B cell (primary cell): ENCODE measurements around the gene SLC27A5. TPM values are rescaled to one million over a fixed set of nuclear protein-coding genes. Genes with fewer than 3 reads are reported as not detected.

Source experiments
- ATAC-seq: fragments of 200-7000 bp; cut with Tn5 transposase; one replicate; pipeline ENCODE4 v1.10.0; 2021; ENCODE audit warnings: low read depth, mild to moderate bottlenecking, moderate number of reproducible peaks, moderate library complexity
- CTCF ChIA-PET: fragments of 350-600 bp; sonication (Branson Sonifier 250); formaldehyde crosslinking; loops from one replicate; lab custom pipeline; 2021; ENCODE audit warnings: antibody characterized with exemption, inconsistent platforms; lab: Charles Lee
- POLR2A ChIA-PET: fragments of 350-600 bp; sonication (Branson Sonifier 250); formaldehyde crosslinking; loops from one replicate; lab custom pipeline; 2021; ENCODE audit warnings: antibody characterized with exemption; lab: Charles Lee
- DNase-seq: peaks from one replicate; pipeline ENCODE4 v3.0.0; 2013
- H2AFZ ChIP-seq: 2 replicates; pipeline ENCODE4 v1.6.1; 2012; ENCODE audit warnings: mild to moderate bottlenecking, low read depth, low read length; ENCODE audit not compliant: insufficient read depth, poor library complexity, severe bottlenecking
- H3K27ac ChIP-seq, 2 donors: 1 replicate in 1 of 2; 2 replicates in 1 of 2; pipeline ENCODE4 v1.5.1; 2012 to 2013; ENCODE audit warnings: low read length in 2 of 2, mild to moderate bottlenecking in 2 of 2, moderate library complexity in 1 of 2
- H3K27me3 ChIP-seq, 4 experiments: fragments of 200-600 bp in 1 of 4; sonication (generic) in 1 of 4; replicated peaks in 1 of 4; 1 replicate in 2 of 4; 2 replicates in 2 of 4; pipeline versions ENCODE4 v1.6.1 to v1.7.0; 2013 to 2016; ENCODE audit warnings: low read length in 3 of 4, mild to moderate bottlenecking in 2 of 4, mixed read lengths in 1 of 4, moderate library complexity in 1 of 4; ENCODE audit not compliant: insufficient read depth in 4 of 4, control insufficient read depth in 3 of 4; ENCODE audit errors: control extremely low read depth in 1 of 4
- H3K36me3 ChIP-seq, 2 experiments: replicated peaks in 1 of 2; 1 replicate in 1 of 2; 2 replicates in 1 of 2; pipeline versions ENCODE4 v1.6.1 to v1.7.1; 2013; ENCODE audit warnings: low read length in 1 of 2; ENCODE audit not compliant: insufficient read depth in 2 of 2, control insufficient read depth in 1 of 2; ENCODE audit errors: control extremely low read depth in 1 of 2, extremely low read depth in 1 of 2
- H3K4me1 ChIP-seq, 2 donors: fragments of 200-600 bp in 1 of 2; sonication (generic) in 1 of 2; 1 replicate in 1 of 2; 2 replicates in 1 of 2; pipeline versions ENCODE4 v1.5.1 to v1.6.1; 2013 to 2017; ENCODE audit warnings: low read length in 2 of 2; ENCODE audit not compliant: control insufficient read depth in 2 of 2, insufficient read depth in 2 of 2
- H3K4me2 ChIP-seq: replicated peaks from 2 replicates; pipeline ENCODE3; 2012; ENCODE audit warnings: mild to moderate bottlenecking, low read depth, low read length; ENCODE audit not compliant: poor library complexity, severe bottlenecking
- H3K4me3 ChIP-seq, 5 experiments: fragments of 200-600 bp in 1 of 5; sonication (generic) in 1 of 5; 1 replicate in 3 of 5; 2 replicates in 2 of 5; pipeline versions ENCODE4 v1.5.1 to v1.7.0; 2011 to 2016; ENCODE audit warnings: low read length in 4 of 5, mild to moderate bottlenecking in 4 of 5, low read depth in 2 of 5, control low read depth in 1 of 5, moderate library complexity in 1 of 5; ENCODE audit not compliant: insufficient read depth in 1 of 5; ENCODE audit errors: control extremely low read depth in 1 of 5, extremely low read depth in 1 of 5
- H3K79me2 ChIP-seq: fragments of 200-600 bp; sonication (generic); one replicate; pipeline ENCODE4 v1.6.0; 2016; ENCODE audit warnings: low read length; ENCODE audit not compliant: control insufficient read depth, insufficient read depth
- H3K9ac ChIP-seq: fragments of 200-600 bp; sonication (generic); 2 replicates; pipeline ENCODE4 v1.6.1; 2017; ENCODE audit warnings: mild to moderate bottlenecking, low read length, moderate library complexity
- H3K9me3 ChIP-seq, 3 donors: one replicate each; pipeline versions ENCODE4 v1.6.1 to v1.7.1; 2013; ENCODE audit warnings: low read length in 2 of 3; ENCODE audit not compliant: control insufficient read depth in 2 of 3, insufficient read depth in 1 of 3; ENCODE audit errors: control extremely low read depth in 1 of 3
- H4K20me1 ChIP-seq: 2 replicates; pipeline ENCODE4 v1.6.0; 2012; ENCODE audit warnings: mild to moderate bottlenecking, low read length; ENCODE audit not compliant: insufficient read depth, control insufficient read depth, poor library complexity, severe bottlenecking
- H3K27ac Mint-ChIP-seq: one replicate; pipeline ENCODE4 v1.8.0; 2021; ENCODE audit warnings: mixed read lengths
- H3K27me3 Mint-ChIP-seq: one replicate; pipeline ENCODE4 v1.8.0; 2021; ENCODE audit warnings: mixed read lengths
- H3K4me1 Mint-ChIP-seq: one replicate; pipeline ENCODE4 v1.8.0; 2021; ENCODE audit warnings: mixed read lengths
- H3K4me3 Mint-ChIP-seq: one replicate; pipeline ENCODE4 v1.8.0; 2021; ENCODE audit warnings: mixed read lengths
- H3K9me3 Mint-ChIP-seq: one replicate; pipeline ENCODE4 v1.8.0; 2022; ENCODE audit warnings: mixed read lengths; ENCODE audit not compliant: insufficient read depth
- CTCF ChIP-seq: fragments of 200-600 bp; IDR thresholded peaks from one replicate; pipeline ENCODE4 v1.8.0; 2022; ENCODE audit warnings: antibody characterized with exemption, mild to moderate bottlenecking
- EZH2 ChIP-seq: IDR thresholded peaks from 2 replicates; pipeline ENCODE4 v1.6.1; 2012; ENCODE audit warnings: borderline replicate concordance, low read depth, mild to moderate bottlenecking, moderate library complexity, low read length; ENCODE audit not compliant: insufficient read depth, poor library complexity, severe bottlenecking
- WGBS: methylation state at CpG from one replicate; pipeline ENCODE4 v1.1.5; 2013; ENCODE audit warnings: missing lambda C conversion rate; ENCODE audit not compliant: insufficient coverage; 5-methylcytosine and 5-hydroxymethylcytosine counted together
- intact Hi-C: fragments of 100-400 bp; cut with micrococcal nuclease; formaldehyde crosslinking; loops from one replicate; pipeline ENCODE4 v1.10.0; 2022
- polyA plus RNA-seq: library from polyadenylated mRNA; depleted of rRNA; stranded (reverse); fragments of >200 nt; gene quantifications from 2 replicates; pipeline ENCODE4 v1.2.3, GENCODE V29; 2012
- total RNA-seq, 2 donors: library from RNA; stranded (reverse); fragments of 120-200 nt in 1 of 2; gene quantifications; 1 replicate in 1 of 2; 2 replicates in 1 of 2; pipeline versions ENCODE4 v1.2.3 to v1.2.4, GENCODE V29; 2013 to 2022

The SLC27A5 gene
- total and polyA plus RNA-seq, 2 donors (not counting 1 experiment from before 2014, with no cell fraction given) = 8.9 to 11.8 TPM

DNA sequence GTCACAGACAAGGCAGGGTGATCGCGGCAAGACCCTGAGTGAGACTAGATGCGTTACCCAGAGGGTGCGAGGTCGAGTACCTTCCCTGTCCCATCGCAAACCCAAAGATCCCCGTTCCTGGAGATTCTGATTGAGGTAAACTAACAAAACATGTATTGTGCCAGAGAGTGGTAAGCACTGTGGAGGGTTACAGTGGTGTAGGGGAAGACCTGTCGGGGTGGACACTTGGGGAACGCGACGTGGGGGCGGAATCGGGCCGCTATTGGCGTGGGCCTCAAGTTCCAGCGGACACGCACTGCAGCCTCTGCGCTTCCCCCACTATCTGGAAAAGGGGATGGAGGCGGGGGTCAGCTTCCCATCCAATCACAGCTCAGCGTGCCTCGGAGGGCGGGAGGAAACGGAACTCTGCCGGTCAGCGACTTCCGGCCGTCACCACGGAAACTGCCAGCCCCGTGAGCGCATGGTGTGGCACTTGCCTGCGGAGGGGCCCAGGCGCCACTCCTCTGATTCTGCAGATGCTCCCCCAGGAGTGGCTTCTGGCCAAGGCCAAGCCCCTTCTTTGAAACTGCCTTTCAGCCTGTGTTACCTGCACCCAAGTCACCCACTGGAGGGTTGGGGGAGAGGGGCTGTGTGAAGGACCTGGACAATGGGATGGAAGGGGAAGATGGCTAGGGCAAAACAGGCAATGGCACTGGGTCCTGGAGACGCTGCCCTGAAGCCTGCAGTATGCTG, 47.6 kb upstream of the SLC27A5 start:
- H3K4me3 ChIP-seq = peak overlapping the region; percentile 57 to 95 (median 85)
- peaks cover 41 to 62% of the 10 kb centered on the region in 2 donors for H3K4me1 ChIP-seq
- H3K36me3 ChIP-seq = peaks cover 4 to 12% of the 10 kb centered on the region in 2 experiments
- DNase-seq = peak; percentile 76
- H3K27me3 Mint-ChIP-seq = no peaks in the 10 kb centered on the region
- H3K27me3 ChIP-seq = no peaks in the 10 kb centered on the region
- peaks cover 33% of the 10 kb centered on the region for H3K79me2 ChIP-seq
- intact Hi-C loops = loop anchor here (1.0 kb wide), 2 partner anchors 14 to 15 kb away; partner anchors contain the start of genes MZF1 and TRIM28
- H3K27ac Mint-ChIP-seq = peak overlapping the region; percentile 98
- H3K4me2 ChIP-seq = peak overlapping the region; percentile 97
- H3K9me3 ChIP-seq = peaks cover 0 to 9% (median 0%) of the 10 kb centered on the region in 3 donors
- H3K4me1 Mint-ChIP-seq = peaks cover 78% of the 10 kb centered on the region
- peak overlapping the region; percentile 96 for H3K4me3 Mint-ChIP-seq
- ChIA-PET POLR2A (interaction anchor here (0.6 to 3.5 kb wide), 4 partner anchors 13 to 409 kb away, joined by 3 to 23 read pairs (median 8); partner anchors contain the start of genes MZF1, ZBTB45 and ZNF329), CTCF (interaction anchor here (0.7 to 1.5 kb wide), 2 partner anchors 12 to 40 kb away, joined by 3 to 8 read pairs; partner anchors contain the start of gene ZBTB45)
- WGBS = under 1% methylated on average over 29 of the region's 33 CpGs
- peak overlapping the region; percentile 89 for H2AFZ ChIP-seq
- peaks cover 16% of the 10 kb centered on the region for H4K20me1 ChIP-seq
- ATAC-seq = peak; percentile 2
- peak overlapping the region; percentile 90 for H3K9ac ChIP-seq
- no peaks in the 10 kb centered on the region for H3K9me3 Mint-ChIP-seq
- TF ChIP-seq EZH2 = no peak
- TF ChIP-seq CTCF = no peak
- H3K27ac ChIP-seq = peak overlapping the region; percentile 74 to 98
